Fibroblast of villous mesenchyme (primary cell): ENCODE data around the gene OR2T34. TPM values are rescaled to one million over a fixed set of nuclear protein-coding genes. Genes with fewer than 3 reads are reported as not detected.

Experiments used
- DNase-seq: peaks from one replicate; pipeline ENCODE4 v3.0.0-alpha.2; 2010; ENCODE audit warnings: low read depth
- H3K4me3 ChIP-seq: 2 replicates; pipeline ENCODE4 v1.5.1; 2011; ENCODE audit warnings: low read depth, mild to moderate bottlenecking, low read length
- total RNA-seq: library from RNA; depleted of rRNA; stranded (reverse); fragments of >200 nt; gene quantifications from 2 replicates; pipeline ENCODE4 v1.2.3, GENCODE V29; 2012
- TF ChIP-seq, protein P1 (sequence below): IDR thresholded peaks from 2 replicates; pipeline ENCODE4 v1.5.1; 2012; ENCODE audit warnings: low read depth, mild to moderate bottlenecking, low read length; ENCODE audit not compliant: insufficient read depth

OR2T34 gene
- total RNA-seq, 1 donor, result not detected

DNA sequence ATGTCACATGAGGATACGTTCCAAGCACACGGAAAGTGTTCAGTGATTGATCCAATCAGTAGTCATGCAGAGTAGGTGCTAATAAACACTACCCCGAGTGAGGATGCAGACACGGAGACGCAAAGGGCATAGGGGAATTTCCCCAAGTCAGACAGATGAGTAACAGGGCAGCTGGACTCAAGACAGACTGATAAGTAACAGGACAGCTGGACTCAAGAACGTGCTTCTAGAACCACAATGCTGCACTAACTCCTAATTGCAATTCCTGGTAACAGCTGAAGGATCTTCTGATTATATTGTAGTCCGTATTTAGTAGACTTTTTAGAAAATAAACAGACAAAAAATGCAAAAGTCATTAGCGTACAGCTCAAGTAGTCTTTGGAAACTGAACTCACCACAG, 24.8 kb upstream of the OR2T34 start:
- no peak overlapping the region for H3K4me3 ChIP-seq
- TF ChIP-seq, protein P1, sequence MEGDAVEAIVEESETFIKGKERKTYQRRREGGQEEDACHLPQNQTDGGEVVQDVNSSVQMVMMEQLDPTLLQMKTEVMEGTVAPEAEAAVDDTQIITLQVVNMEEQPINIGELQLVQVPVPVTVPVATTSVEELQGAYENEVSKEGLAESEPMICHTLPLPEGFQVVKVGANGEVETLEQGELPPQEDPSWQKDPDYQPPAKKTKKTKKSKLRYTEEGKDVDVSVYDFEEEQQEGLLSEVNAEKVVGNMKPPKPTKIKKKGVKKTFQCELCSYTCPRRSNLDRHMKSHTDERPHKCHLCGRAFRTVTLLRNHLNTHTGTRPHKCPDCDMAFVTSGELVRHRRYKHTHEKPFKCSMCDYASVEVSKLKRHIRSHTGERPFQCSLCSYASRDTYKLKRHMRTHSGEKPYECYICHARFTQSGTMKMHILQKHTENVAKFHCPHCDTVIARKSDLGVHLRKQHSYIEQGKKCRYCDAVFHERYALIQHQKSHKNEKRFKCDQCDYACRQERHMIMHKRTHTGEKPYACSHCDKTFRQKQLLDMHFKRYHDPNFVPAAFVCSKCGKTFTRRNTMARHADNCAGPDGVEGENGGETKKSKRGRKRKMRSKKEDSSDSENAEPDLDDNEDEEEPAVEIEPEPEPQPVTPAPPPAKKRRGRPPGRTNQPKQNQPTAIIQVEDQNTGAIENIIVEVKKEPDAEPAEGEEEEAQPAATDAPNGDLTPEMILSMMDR, result no peak
- no peak for DNase-seq

DNA sequence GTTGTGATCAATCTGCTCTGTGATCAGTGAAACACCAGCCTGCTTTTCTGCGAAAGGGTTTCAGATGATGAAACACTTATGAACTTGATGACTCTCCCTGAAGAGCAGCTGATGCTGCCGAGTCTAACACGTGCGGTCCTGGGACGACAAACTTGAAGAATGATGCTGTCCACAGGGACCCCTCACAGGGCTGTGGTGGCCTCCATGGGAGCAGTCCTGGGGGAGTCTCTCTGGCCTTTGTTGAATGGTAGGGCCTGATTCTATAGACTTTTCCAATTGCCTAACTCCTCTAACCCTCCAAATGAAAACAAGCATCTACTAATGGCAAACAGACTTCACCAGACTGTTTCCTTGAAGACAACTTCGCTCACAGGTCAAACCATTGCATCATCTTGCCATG, 23.0 kb upstream of the OR2T34 start, which contains the start of gene OR2T10:
OR2T10 (minus strand) TSS at position 112 of the 400 bp plus-strand sequence. CDS start 3,932 bp downstream, outside the sequence.
- TF ChIP-seq, protein P1, result no peak
- DNase-seq, result no peak
- no peak within 1 kb of the TSS for H3K4me3 ChIP-seq

DNA sequence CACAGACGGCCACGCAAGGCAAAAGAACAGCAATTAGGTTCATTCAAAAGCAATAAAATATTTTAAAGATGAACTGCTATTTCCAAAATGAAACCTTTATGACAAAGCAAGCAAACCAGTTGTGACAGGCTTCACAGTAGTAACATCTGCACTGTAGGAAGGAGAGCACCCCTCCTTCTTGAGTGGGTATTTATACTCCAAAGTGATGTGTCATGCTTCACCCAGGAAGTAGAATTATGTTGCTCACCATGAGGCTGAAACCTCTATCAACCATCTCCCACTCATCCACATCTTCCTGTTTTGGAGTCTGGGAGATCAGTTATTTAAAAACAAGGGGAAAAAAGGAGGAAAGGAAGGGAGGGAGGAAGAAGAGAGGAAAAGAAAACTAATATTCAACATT, 22.1 kb upstream of the OR2T34 start:
- TF ChIP-seq, protein P1, result no peak
- H3K4me3 ChIP-seq, result no peak overlapping the region
- DNase-seq, result no peak

DNA sequence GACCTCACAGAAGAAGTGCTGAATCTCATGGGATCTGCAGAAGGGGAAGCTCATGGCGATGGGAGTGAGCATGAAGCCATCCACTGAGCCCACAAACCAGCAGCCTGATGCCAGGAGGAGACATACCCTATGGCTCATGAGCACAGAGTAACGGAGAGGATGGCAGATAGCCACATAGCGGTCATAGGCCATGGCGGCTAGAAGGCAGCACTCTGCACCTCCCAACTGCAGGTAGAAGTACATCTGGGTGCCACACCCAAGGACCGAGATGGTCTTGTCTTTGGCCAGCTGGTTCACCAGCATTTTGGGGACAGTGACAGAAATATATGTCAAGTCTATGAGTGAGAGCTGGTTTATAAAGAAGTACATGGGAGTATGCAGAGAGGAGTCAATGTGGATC, 18.7 kb upstream of the OR2T34 start:
- TF ChIP-seq, protein P1, result no peak
- H3K4me3 ChIP-seq, result no peak overlapping the region
- no peak for DNase-seq

DNA sequence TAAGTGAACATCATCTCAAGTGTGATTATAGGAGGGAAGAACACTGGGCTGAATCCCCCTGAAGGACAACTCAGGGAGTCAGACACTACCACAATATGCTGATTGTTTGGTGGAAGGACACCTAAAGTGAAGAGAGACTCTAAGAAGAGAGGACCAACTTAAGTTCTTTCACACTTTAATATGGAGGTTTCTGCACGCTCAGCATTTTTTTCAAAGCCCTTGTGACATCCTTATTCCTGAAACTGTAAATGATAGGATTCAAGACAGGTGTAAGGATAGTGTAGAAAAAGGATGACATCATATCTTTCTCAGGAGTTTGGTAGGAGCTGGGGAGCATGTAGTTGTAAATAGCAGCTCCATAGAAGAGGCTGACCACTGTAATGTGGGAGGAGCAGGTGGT, 18.1 kb upstream of the OR2T34 start:
- DNase-seq, result no peak
- no peak overlapping the region for H3K4me3 ChIP-seq
- TF ChIP-seq, protein P1, result no peak

DNA sequence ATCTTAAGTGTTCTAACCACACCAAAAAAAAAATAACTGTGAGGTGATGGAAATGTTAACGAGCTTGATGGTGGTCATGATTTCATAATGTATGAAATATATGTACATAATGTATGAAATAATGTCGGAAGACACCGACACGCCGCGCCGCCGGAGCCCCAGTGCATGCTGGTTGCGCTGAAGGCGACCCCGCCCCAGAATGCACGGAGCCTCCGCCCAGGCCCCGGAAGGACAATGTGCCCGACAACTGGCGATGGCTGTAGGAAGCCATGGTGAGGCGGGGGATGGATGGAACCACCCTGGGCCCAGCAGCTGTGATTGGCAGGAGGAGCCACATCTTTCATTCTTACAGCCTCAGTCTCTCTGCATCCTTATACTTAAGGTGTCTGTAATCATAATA, 15.5 kb upstream of the OR2T34 start:
- DNase-seq, result no peak
- TF ChIP-seq, protein P1, result no peak
- no peak overlapping the region for H3K4me3 ChIP-seq

DNA sequence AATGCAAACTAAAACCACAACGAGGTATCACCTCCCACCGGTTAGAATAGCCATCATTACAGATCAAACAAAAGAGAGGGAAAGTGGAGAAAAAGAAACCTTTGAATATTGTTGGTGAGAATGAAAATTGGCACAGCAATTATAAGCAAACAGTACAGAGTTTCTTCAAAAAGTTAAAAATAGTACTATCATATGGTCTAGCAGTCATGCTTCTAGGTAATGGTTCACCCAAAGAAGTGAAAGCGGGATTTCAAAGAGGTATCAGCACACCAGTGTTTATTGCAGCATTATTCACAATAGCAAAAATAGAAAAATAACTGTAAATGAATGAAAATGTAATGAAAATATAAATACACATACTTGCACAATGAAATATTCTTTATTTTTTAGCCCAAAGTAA, 14.8 kb upstream of the OR2T34 start:
- DNase-seq, result no peak
- no peak overlapping the region for H3K4me3 ChIP-seq
- TF ChIP-seq, protein P1, result no peak
